ENCODE measurements around the gene GBP2.
"Not testable (repeated sequence)": the region's sequence is repeated elsewhere in the genome, so short reads cannot be mapped to it uniquely, and the experiment has no call there.

The GBP2 gene, protein sequence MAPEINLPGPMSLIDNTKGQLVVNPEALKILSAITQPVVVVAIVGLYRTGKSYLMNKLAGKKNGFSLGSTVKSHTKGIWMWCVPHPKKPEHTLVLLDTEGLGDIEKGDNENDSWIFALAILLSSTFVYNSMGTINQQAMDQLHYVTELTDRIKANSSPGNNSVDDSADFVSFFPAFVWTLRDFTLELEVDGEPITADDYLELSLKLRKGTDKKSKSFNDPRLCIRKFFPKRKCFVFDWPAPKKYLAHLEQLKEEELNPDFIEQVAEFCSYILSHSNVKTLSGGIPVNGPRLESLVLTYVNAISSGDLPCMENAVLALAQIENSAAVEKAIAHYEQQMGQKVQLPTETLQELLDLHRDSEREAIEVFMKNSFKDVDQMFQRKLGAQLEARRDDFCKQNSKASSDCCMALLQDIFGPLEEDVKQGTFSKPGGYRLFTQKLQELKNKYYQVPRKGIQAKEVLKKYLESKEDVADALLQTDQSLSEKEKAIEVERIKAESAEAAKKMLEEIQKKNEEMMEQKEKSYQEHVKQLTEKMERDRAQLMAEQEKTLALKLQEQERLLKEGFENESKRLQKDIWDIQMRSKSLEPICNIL

DNA sequence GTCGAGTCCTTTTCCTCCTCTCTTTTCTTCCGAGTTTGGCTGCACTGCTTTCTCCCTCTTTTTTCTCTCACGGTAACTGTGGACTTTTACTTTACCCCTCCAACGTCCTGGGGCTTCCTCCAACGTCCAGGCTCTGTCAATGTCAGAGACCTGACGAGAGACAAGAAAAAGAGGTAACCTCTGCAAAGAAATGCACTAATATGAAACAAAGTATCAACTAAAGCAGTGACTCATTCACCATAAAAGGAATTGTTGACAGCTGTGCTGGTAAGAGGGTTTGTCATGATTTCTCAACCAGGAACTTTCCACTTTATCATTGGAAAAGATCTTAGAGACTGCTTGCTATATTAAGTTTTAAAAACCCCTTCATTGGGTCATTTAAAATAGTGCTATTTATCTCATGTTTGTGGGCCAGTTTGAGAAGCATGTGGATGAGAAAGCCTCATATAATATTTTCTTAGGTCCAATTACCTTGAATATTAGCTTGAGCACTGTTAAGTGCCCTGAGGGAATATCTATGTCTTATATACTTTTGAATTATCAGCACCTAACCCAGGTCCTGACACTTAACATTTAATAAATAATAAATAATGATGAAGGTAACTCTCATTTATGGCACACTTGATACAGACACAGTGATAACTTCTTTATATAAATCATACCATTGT, at the start of gene GBP2:
TSS of gene GBP2 (minus strand) at position 202 of the 668 bp plus-strand sequence. CDS start 4,148 bp downstream, outside the sequence.
- peak; percentile 34 for DNase-seq (ENCODE audit: low spot score)

DNA sequence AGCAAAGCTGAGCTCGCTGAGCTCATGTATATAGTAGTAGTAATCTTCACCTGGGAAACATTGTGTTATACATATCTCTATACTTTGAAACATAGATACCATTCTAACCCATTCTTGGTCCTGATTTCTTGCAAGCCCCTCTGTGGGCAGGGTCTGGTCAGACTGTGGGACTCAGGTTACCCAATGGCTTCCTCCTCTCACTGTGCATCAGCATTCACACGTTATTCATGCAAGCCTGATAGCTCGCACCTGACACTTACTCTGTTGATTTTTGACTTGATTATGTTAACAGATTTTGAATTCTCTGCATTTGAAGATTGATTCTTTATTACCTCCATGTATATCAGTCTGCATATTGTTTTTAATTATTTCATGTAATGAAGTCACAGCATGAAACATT, 48.6 kb upstream of the GBP2 start:
- DNase-seq (ENCODE audit: low spot score) = no peak

DNA sequence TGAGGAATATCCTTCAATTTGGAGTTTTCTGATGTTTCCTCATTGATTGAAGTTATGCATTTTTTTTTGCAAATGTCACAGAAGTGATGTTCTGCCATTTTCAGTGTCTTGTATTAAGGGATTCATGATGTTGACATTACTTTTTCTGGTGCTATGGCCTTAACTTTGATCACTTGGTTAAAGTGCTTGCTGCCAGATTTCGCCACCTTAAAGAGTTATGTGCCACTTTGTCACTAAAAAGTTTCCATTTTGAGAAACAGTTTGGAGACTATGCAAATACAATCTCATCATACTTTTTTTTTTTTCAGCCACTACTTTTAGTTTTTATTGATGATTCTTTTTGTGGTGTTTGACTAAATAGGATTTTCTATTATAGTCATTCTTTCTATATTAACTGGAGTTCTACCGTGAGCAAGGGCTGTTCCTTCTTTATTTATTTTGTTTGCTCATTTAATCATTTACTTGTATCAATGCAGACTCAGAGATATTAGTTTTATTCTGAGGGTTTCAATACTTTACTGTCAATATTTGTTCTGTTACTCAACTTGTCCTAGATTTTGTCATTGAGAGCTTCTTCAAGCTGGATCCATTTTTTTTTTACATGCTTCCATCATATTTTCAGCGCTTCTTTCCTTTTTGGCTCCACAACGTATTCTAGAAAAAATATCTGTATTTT, 46.7 kb upstream of the GBP2 start:
- no peak for DNase-seq (ENCODE audit: low spot score)

DNA sequence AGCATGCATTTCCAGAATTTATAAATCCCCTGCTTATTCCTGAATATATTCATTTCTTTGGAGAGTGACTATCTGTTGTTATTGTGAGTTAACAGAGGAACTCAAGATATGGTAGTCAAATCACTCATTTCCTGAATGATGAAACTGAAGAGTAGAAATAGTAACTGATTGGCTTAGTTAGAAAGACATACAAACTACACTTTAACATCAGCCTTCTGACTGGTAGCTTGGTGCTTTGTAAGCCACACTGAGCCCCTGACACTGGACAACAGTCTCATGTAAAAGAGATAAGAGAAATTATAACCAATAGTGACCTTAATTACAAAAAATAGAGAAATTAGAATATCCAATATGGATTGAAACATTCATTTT, 45.1 kb upstream of the GBP2 start:
- DNase-seq (ENCODE audit: low spot score) = no peak

DNA sequence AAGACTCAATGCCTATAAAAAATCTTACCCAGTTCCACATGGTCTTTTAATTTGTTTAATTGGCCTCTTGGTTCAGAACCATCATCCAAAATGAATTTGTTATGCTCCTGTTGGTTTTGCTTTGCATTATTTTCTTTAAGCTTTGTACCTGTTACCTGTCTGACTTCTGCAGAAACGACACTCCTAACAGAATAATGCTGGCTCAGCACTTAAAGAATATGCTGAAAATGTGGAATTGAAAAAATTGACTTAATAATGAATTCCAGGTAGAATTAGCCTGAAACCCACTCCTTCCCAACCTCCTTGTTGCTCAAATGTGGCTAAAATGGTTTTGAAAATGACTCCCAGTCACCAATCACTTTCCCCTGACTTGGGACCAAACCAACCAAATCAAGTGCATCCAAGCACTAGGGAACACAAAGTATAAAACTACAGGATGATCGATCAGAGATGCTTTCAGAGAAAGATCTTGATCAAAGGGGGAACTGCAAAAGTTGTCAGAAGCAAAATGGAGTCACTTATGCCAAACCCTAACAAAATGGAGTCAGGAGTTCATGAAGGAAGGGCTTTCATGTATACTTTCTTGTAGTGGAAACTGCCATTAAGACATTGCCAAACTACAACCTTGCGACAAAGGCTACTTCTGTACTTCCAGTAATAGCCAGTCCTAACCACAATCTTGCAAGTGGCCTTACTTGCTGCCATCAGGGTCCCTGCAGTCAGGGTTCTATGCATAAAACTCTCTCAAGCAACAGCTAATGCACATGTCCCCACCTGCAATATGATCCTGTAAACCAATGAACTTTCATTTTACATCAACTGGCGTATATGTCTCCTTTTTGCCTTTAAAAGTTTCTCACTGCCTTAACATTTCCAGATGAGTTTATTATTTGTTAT, 44.5 kb upstream of the GBP2 start:
- no peak for DNase-seq (ENCODE audit: low spot score)

DNA sequence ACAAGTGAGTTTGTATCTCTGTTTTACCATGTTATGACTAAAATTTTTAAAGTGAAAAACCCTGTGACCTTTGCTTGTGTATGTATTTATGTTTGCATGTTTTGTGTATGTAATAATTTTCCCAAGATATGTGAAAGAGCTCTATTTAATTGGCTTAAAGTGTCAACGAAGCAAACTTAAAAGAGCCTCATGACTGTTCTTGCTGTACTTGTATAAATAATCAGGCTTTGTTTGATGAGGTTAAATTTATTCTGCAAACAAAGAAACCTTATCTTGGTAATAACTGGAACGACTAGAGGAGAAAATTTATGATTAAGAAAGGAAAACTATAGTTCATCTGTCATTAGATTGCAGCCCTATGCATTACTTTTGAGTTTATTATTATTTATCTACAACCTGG, 43.3 kb upstream of the GBP2 start:
- DNase-seq (ENCODE audit: low spot score) = no peak

DNA sequence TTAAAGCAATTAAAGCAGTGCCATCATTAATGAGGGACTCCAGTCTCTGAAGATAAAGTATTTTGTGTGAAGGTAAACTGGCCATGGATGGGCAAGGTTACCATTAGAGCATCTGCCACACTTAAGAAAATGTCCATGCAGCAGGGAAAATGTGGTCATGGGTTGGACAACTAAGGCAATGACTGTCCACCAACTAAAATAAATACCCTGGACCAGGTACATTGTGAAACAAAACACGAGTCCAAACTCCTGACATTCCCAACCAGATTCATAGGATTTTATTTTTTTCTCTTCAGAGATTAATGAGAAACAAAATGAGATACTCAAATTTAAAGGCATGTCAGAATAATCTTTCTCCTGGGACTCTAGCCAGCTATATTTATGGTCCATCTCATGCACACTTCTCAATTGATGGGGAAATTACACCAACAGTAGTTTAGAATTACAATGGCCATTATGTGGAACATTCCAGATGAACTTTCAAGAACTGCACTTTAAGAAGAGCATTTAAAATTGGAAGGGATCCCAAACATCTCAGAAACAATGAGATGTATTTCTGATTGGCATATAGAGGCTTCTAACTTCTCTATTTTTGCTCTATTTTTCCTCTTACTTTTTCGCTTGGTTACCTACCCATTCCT, 41.8 kb upstream of the GBP2 start:
- no peak for DNase-seq (ENCODE audit: low spot score)

DNA sequence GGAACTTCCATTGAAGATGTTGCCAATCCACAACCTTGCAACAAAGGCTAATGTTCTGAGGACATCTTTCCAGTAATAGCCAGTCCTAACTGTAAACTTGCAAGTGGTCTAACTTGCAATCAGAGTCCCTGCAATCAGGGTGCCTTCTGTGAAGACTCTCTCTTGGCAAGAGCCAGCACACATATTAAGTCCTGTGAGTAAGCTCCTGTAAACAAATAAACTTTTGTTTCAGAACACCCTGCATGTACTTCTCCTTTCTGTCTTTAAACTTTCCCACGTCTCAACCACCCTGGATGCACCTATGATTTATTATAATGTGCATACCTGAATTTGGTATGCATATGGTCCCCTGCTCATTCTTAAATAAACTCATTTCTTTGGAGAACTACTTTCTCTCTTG, 40.8 kb upstream of the GBP2 start:
- no peak for DNase-seq (ENCODE audit: low spot score)

DNA sequence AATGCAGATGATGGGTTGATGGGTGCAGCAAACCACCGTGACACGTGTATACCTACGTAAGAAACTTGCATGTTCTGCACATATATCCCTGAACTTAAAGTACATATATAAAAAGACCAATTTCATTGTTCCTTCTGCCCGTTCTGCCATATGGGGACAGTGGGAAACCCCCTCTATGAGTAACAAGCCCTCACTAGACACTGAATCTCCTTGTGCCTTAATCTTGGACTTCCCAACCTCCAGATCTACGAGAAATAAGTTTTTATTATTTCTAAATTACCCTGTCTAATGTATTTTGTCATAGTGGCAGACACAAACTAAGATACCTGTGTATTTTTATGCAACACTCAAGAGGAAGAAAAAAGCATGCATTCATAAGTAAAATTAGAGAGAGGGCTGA, 39.9 kb upstream of the GBP2 start:
- DNase-seq (ENCODE audit: low spot score) = no peak

DNA sequence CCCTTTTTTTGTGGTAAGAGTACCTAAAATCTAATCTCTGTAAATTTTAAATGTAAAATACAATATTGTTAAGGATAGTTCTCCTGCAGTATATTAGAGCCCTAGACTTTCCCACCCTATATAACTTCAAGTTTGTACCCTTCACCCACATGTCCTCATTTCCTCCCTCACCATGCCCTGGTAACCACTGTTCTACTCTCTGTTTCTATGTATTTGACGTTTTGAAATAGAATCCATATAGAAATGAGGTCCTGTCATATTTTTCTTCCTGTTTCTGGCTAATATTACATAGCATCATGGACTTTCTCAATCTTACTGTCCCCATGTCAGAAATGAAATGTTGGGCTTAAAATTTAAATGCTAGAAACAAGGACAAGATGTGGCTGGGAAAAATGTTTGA, 25.1 kb upstream of the GBP2 start:
- no peak for DNase-seq (ENCODE audit: low spot score)

DNA sequence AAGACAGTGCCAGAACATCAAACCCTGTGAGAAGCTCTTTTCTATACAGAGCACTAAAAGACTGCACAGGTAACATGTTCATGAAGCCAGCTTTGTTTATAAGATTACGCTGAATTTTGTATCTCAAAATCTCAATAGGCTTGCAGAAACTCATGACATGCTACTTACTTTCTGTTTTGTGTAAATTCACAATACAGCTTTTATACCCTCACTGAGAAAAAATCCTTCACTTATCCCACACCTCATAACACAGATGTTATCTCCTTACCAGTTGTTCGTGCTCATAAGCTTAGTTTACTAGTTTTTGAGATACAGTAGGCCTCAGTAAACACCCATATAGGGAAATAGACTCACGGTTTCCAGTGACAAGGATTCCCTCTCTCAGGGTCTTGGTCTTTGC, 24.1 kb upstream of the GBP2 start:
- DNase-seq (ENCODE audit: low spot score) = no peak

DNA sequence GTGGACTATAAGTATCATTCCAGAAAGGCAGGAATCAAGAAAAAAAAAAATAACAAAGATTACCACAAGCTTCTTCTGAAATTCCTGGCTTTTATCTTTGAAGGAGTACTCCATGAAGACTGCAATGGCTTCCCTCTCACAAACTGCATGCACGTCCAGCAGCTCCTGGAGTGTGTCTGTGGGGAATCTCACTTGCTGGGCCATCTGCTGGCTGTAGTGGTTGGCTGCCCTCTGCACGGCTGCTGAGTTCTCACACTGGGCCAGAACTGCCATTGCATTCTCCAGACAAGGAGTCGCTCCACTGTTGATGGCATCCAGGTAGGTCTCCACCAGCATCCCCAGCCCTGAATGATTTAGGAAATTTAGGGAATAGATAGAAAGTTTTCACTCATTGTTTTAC, 23.3 kb upstream of the GBP2 start:
- no peak for DNase-seq (ENCODE audit: low spot score)

DNA sequence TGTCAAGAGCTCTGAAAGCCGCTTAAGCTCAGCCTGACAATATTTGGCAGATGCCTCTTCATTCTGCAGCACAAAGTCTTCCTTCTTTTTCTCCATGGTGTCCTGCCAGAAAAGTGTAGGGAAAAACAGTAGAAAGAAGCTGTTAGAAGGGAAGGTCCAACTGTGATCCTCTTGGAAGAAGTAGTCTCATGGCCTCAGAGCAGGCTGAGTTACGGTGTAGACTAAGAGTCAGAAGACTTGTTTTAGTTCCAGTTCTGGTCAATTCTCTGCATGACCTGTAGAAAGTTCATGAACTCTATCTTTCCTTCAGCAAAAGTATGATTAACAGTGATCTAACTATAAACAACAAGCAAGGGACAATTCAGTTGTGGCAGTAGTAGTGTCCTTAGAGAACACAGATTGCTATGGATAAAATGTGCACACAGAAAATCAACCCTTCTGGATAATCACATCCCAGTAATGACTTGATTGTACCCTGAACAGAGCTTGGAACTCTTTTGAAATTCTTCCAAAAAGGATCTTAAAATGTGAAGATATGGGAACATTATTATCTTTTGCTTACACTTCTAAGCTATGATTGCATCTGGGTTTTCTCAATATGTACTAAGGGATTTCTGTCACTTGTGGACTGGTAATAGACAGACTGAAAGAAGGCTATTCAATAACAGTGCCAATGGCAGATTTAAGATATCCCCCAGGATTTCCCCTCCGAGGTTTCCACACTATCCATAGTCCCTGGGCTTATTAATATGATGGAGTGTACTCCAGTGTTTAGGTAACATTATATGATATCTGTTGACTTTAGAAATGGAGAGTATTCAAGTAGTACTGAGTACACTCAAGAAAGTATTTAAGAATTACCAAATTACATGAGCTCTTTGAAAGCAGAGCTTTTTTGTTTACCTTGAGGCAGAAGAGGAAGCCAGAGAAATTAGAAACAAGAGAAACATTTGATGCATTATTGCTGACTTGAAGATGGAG, 22.1 kb upstream of the GBP2 start:
- DNase-seq (ENCODE audit: low spot score) = no peak

DNA sequence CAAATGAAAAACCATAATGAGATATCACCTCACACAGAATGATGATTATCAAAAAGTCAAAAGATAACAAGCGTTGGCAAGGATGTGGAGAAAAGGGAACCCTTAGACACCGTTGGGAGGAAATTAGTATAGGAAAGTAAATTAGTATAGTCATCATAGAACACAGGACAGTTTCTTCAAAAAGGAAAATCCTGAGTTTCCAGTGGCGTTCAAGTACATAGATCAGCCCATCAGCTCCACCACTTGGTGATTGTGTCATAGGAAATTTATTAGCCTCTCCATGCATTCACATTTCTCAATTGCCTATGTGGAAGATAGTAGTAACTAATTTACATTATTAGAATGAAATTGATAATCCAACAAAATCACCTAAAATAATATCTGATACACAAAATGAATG, 20.8 kb upstream of the GBP2 start:
- no peak for DNase-seq (ENCODE audit: low spot score)

DNA sequence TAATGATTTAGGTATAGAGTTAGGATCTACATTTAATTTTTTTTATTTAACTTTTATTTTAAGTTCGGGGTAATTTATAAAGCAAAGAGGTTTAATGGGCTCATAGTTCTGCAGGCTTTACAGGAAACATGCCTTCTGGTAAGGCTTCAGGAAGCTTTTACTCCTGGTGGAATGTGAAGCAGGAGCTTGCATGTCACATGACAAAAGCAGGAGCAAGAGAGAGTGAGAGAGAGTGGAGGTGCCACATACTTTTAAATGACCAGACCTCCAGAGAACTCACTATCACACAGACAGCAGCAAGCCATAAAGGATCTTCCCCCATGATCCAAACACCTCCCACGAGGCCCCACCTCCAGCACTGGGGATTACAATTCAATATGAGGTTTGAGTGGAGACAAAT, 17.6 kb upstream of the GBP2 start:
- no peak for DNase-seq (ENCODE audit: low spot score)

DNA sequence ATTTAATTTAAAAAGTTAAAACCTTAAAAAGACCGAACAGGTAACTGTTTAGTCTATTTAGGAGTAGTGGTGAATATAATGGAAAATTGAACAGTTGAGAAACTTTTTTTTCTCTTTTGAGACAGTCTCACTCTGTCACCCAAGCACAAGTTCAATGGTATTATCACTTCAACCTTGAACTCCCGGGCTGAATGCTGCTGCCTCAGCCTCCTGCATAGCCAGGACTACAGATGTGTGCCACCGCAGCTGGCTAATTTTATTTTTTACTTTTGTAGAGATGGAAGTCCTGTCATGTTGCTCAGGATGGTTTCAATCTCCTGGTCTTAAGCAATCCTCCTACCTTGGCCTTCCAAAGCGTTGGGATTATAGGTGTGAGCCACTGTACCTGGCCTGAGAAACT, 16.2 kb upstream of the GBP2 start:
- no peak for DNase-seq (ENCODE audit: low spot score)

DNA sequence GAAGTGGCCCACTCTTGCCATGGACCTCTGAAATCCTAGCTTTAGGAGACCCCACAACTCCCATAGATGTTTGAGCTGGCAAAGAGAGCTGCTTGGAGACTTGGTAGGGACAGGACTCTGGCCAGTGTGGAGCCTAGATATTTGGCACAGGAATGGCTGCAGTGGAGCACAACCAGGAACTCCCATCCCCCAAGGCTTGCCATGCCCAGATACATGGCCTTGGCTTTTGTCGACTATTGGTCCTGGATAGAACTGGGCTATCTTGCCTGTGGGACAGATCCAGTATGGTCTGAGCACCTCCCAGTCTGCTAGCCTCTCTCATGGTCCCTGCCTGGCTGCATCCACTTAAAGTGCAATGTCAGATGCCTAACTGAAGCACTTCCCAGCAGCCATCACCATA, 7.8 kb upstream of the GBP2 start:
- no peak for DNase-seq (ENCODE audit: low spot score)

DNA sequence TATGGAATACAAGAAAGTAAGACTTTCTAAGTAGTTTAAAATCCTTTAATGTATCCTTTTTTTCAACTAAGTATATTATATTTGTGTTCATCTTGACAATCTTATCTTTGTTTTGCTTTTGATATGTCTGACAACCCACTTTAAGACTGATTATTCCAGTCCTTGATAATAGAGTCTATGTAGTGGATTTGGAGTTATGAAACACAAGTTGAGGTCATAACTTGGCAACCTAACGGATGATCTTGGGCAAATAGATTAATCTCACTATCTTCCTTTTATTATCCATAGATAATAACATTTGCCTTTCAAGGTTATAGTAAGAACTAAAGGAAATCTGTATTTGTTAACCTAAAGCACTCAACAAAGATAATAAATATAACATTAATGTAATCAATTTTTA, 4.8 kb upstream of the GBP2 start:
- no peak for DNase-seq (ENCODE audit: low spot score)

DNA sequence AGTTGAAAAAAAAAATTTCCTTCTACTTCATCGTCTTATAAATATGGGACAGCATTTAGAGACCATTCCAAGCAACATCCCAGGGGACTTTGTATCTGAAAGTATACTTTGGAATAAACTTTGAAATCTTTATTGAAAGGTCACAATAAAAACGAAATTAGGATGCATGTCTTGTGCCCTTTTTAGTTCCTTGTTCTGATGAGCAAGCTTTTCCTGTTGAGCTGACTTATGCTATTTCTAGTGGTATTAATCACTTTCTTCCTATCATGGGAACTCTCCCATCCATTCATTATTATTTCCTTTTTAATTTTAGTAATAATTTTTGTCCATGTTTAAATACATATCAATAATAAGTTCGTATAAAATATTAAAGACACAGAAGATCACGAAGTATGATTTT, 4.0 kb upstream of the GBP2 start:
- no peak for DNase-seq (ENCODE audit: low spot score)

DNA sequence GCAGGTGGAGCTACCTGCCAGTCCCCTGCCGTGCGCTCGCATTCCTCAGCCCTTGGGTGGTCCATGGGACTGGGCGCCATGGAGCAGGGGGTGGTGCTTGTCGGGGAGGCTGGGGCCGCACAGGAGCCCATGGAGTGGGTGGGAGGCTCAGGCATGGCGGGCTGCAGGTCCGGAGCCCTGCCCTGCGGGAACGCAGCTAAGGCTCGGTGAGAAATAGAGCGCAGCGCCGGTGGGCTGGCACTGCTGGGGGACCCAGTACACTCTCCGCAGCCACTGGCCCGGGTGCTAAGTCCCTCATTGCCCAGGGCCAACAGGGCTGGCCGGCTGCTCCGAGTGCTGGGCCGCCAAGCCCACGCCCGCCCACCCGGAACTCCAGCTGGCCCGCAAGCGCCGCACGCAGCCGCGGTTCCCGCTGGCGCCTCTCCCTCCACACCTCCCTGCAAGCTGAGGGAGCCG, 2.1 kb upstream of the GBP2 start:
- DNase-seq (ENCODE audit: low spot score) = not testable (repeated sequence)
